SK-N-SH treated with all-trans-retinoic acid at 6 μM for 48 hours (cell line): Measurements from ENCODE around the gene ZNF70.

Experiments
- ARNTL ChIP-seq: fragments of 450-650 bp; formaldehyde crosslinking; IDR thresholded peaks from 2 replicates; pipeline ENCODE4 v1.5.0; 2020; ENCODE audit warnings: low read depth, mild to moderate bottlenecking, moderate library complexity, borderline replicate concordance
- GLIS3 ChIP-seq: fragments of 250-450 bp; sonication (Bioruptor Pico); IDR thresholded peaks from 2 replicates; pipeline ENCODE4 v1.5.0; 2020; ENCODE audit warnings: mild to moderate bottlenecking, moderate library complexity
- OSR1 ChIP-seq: fragments of 250-450 bp; sonication (Bioruptor Pico); IDR thresholded peaks from 2 replicates; pipeline ENCODE4 v1.8.0; 2022; ENCODE audit warnings: moderate library complexity, mild to moderate bottlenecking, inconsistent platforms
- PPARA ChIP-seq: fragments of 250-450 bp; sonication (Bioruptor Pico); IDR thresholded peaks from 2 replicates; pipeline ENCODE4 v1.5.0; 2020; ENCODE audit warnings: mild to moderate bottlenecking, borderline replicate concordance
- SNAI2 ChIP-seq: fragments of 250-450 bp; sonication (Bioruptor Pico); IDR thresholded peaks from 2 replicates; pipeline ENCODE4 v1.5.0; 2020; ENCODE audit warnings: mild to moderate bottlenecking, moderate library complexity
- TOX ChIP-seq: fragments of 250-450 bp; sonication (Bioruptor Pico); IDR thresholded peaks from 2 replicates; pipeline ENCODE4 v1.8.0; 2021; ENCODE audit warnings: mild to moderate bottlenecking, moderate library complexity, borderline replicate concordance
- ZNF8 ChIP-seq: fragments of 450-650 bp; formaldehyde crosslinking; IDR thresholded peaks from 2 replicates; pipeline ENCODE4 v1.5.0; 2020; ENCODE audit warnings: mild to moderate bottlenecking, moderate library complexity

DNA sequence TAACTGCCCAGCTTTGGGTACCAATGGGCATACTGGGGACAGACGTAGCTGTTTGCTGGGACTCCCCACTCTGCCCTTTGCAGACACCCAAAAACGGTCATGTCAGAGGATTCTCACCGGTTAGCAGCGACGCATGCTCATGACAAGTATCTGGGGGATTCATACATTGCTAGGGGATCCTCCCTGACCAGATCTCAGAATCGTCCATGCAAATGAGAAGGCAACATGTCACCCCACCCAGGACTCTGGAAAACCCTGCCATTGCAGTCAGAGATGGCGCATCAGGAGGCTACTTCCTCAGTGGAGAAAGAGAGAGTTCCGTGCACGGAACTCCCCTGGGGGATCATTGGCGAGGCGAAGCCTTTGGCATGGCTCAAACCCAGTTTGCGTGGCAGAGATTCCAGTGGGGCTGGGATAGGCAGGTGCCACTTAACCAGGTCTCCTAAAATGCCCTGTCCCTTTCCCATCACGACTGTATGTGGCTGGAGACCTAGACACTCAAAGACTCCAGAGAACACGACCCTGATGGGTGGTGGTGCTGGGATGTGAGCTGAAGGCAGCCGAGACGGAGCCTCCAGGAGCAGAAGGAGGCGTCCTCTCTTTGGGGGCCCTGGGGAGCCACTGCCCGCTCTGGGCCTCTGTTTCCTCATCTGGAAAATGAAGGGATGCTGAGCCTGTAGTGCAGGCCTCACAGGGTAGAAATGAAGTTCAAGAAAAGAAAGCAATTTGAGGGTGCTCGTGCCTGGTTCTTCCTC lies 55.2 kb downstream of the ZNF70 start:
- TF ChIP-seq PPARA (CRISPR knock-in tag): no peak
- no peak for TF ChIP-seq ARNTL (CRISPR knock-in tag)
- no peak for TF ChIP-seq OSR1
- no peak for TF ChIP-seq TOX (CRISPR knock-in tag)
- TF ChIP-seq SNAI2 (CRISPR knock-in tag): no peak
- no peak for TF ChIP-seq GLIS3 (CRISPR knock-in tag)
- no peak for TF ChIP-seq ZNF8 (CRISPR knock-in tag)
